ENCODE results near the gene CSNK2A3. TPM values are rescaled to one million over a fixed set of nuclear protein-coding genes. Genes with fewer than 3 reads are reported as not detected.
A peak's percentile ranks its signal among the peaks of the same experiment; 100 is the strongest.
"Not testable (repeated sequence)": the region's sequence is repeated elsewhere in the genome, so short reads cannot be mapped to it uniquely, and the experiment has no call there.

CSNK2A3 gene
- 2.1 and 2.9 TPM in 2 replicates for total RNA-seq
- polyA plus RNA-seq (2012) = 1.3 TPM

- not testable (repeated sequence) for DNase-seq (ENCODE audit: low read depth)
Measured at GRCh38 chr11:11352878-11353277, at the start of gene CSNK2A3. Gene CSNK2A3 (minus strand): TSS chr11:11353250. CDS start chr11:11353119, 131 bp downstream.

GRCh38 chr11:11401960-11402535 lies 49.0 kb upstream of the CSNK2A3 start:
- DNase-seq (ENCODE audit: low read depth) = no peak

- DNase-seq (ENCODE audit: low read depth) = no peak
Measured at GRCh38 chr11:11400635-11401232, 47.7 kb upstream of the CSNK2A3 start.

GRCh38 chr11:11400121-11400520 lies 47.1 kb upstream of the CSNK2A3 start:
- DNase-seq (ENCODE audit: low read depth) = no peak

- no peak for DNase-seq (ENCODE audit: low read depth)
Measured at GRCh38 chr11:11397781-11398180, 44.7 kb upstream of the CSNK2A3 start.

- DNase-seq (ENCODE audit: low read depth) = no peak
Measured at GRCh38 chr11:11397036-11397415, 44.0 kb upstream of the CSNK2A3 start.

- DNase-seq (ENCODE audit: low read depth) = peak; percentile 41
Measured at GRCh38 chr11:11396301-11397035, 43.4 kb upstream of the CSNK2A3 start.

GRCh38 chr11:11395126-11395525 lies 42.1 kb upstream of the CSNK2A3 start:
- DNase-seq (ENCODE audit: low read depth) = no peak

- DNase-seq (ENCODE audit: low read depth) = no peak
Measured at GRCh38 chr11:11394241-11394640, 41.2 kb upstream of the CSNK2A3 start.

- DNase-seq (ENCODE audit: low read depth) = peak; percentile 41
Measured at GRCh38 chr11:11391796-11392463, 38.9 kb upstream of the CSNK2A3 start.

GRCh38 chr11:11391169-11391568 lies 38.1 kb upstream of the CSNK2A3 start:
- DNase-seq (ENCODE audit: low read depth) = no peak

- DNase-seq (ENCODE audit: low read depth) = no peak
Measured at GRCh38 chr11:11390068-11390771, 37.2 kb upstream of the CSNK2A3 start.

GRCh38 chr11:11389238-11389637 lies 36.2 kb upstream of the CSNK2A3 start:
- no peak for DNase-seq (ENCODE audit: low read depth)

- DNase-seq (ENCODE audit: low read depth) = peak; percentile 57
Measured at GRCh38 chr11:11387622-11388305, 34.7 kb upstream of the CSNK2A3 start.

GRCh38 chr11:11387207-11387606 lies 34.2 kb upstream of the CSNK2A3 start:
- DNase-seq (ENCODE audit: low read depth) = no peak

- no peak for DNase-seq (ENCODE audit: low read depth)
Measured at GRCh38 chr11:11384829-11385228, 31.8 kb upstream of the CSNK2A3 start.

GRCh38 chr11:11383995-11384394 lies 30.9 kb upstream of the CSNK2A3 start:
- DNase-seq (ENCODE audit: low read depth) = no peak

- DNase-seq (ENCODE audit: low read depth) = no peak
Measured at GRCh38 chr11:11382858-11383532, 29.9 kb upstream of the CSNK2A3 start.

- DNase-seq (ENCODE audit: low read depth) = no peak
Measured at GRCh38 chr11:11381471-11382105, 28.5 kb upstream of the CSNK2A3 start.

GRCh38 chr11:11380883-11381282 lies 27.8 kb upstream of the CSNK2A3 start:
- no peak for DNase-seq (ENCODE audit: low read depth)
